ENCODE data around the gene RCOR2.
A peak's percentile ranks its signal among the peaks of the same experiment; 100 is the strongest.

Gene RCOR2

GRCh38 chr11:63884196-63884932 is 32.6 kb downstream of the RCOR2 start:
- Mint-ChIP-seq H3K36me3 (ENCODE audit: low read depth) (peaks cover 22% of the 10 kb centered on the region), H3K27ac (peak overlapping the region; percentile 71), H3K4me1 (ENCODE audit: low read depth) (peaks cover 78% of the 10 kb centered on the region), H3K9me3 (no peaks in the 10 kb centered on the region), H3K4me3 (no peak overlapping the region), H3K27me3 (no peaks in the 10 kb centered on the region)
- DNase-seq, result no peak

DNA sequence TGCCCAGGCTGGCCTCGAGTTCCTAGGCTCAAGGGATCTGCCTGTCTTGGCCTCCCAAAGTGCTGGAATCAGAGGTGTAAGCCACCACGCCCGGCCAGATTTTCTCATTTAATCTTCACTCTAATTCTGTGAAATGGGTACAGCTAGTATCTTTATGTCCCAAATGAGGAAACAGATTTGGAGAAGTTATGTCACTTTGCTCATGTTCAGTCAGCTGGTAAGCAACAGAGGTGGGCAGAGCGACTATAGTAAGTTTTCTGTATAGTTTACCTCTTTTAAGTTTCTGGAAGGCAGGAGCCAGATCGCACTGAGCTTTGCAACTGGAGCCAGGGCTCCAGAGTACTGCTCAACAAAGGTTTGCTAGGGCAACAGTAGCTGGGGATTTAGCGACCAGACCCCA is 33.2 kb downstream of the RCOR2 start:
- Mint-ChIP-seq H3K27ac (peak overlapping the region; percentile 71), H3K27me3 (no peaks in the 10 kb centered on the region), H3K4me1 (ENCODE audit: low read depth) (peaks cover 77% of the 10 kb centered on the region), H3K9me3 (no peaks in the 10 kb centered on the region), H3K4me3 (no peak overlapping the region), H3K36me3 (ENCODE audit: low read depth) (peaks cover 27% of the 10 kb centered on the region)
- no peak for DNase-seq

DNA sequence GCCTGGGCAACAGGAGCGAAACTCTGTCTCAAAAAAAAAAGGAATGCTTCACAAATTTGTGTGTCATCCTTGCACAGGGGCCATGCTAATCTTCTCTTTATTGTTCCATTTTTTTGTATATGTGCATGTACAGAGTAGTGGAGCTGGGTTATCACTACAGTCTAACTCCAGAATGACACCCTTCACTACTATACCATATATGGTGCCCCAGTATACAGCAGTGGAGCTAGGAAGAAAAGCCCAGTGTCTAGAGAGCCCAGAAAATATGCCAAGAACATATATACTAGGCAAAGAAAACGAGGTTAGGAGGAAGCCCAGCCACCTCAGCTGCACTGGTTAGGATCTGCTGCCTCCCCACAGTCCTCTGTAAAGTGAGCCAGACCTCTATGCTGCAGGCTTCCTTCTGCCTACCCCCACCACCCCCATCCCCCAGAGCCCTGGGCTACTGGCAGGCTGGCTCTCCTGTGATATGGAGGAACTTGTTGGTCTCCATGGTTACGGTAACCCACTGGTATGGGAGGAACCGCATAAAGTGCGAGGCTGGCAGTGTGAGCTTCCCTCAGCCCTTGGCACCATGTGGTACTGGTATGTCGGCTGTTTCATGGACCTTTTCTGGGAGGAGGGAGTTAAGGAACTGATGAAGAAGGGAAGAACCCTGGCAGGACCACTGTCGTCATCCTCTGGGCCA is 34.3 kb downstream of the RCOR2 start:
- H3K4me3 Mint-ChIP-seq, result no peak overlapping the region
- peaks cover 34% of the 10 kb centered on the region for H3K36me3 Mint-ChIP-seq (ENCODE audit: low read depth)
- peak overlapping the region; percentile 71 for H3K27ac Mint-ChIP-seq
- H3K27me3 Mint-ChIP-seq, result no peaks in the 10 kb centered on the region
- no peaks in the 10 kb centered on the region for H3K9me3 Mint-ChIP-seq
- DNase-seq, result no peak
- peaks cover 76% of the 10 kb centered on the region for H3K4me1 Mint-ChIP-seq (ENCODE audit: low read depth)

DNA sequence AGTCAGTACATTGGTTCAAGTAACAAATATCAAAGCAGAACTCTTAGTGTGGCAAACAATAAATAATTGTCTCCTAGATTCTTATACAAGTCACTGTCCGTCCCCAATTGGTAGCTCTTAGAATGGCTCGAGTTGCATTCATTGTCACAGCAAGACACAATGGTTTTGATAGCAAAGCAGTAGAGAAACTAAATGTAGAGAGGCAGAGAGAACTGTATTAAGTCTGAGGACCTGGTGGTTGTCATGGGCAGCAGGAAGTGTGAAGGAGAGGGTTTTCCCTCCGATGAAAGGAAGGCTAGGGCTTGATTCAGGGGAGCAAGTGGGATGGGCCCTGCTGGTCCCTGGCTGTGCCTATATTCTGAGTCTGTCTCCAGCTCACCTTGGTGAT is 36.6 kb downstream of the RCOR2 start:
- Mint-ChIP-seq H3K27ac (peak overlapping the region; percentile 32), H3K4me1 (ENCODE audit: low read depth) (peaks cover 79% of the 10 kb centered on the region), H3K36me3 (ENCODE audit: low read depth) (peaks cover 45% of the 10 kb centered on the region), H3K9me3 (no peaks in the 10 kb centered on the region), H3K4me3 (no peak overlapping the region), H3K27me3 (no peaks in the 10 kb centered on the region)
- no peak for DNase-seq

DNA sequence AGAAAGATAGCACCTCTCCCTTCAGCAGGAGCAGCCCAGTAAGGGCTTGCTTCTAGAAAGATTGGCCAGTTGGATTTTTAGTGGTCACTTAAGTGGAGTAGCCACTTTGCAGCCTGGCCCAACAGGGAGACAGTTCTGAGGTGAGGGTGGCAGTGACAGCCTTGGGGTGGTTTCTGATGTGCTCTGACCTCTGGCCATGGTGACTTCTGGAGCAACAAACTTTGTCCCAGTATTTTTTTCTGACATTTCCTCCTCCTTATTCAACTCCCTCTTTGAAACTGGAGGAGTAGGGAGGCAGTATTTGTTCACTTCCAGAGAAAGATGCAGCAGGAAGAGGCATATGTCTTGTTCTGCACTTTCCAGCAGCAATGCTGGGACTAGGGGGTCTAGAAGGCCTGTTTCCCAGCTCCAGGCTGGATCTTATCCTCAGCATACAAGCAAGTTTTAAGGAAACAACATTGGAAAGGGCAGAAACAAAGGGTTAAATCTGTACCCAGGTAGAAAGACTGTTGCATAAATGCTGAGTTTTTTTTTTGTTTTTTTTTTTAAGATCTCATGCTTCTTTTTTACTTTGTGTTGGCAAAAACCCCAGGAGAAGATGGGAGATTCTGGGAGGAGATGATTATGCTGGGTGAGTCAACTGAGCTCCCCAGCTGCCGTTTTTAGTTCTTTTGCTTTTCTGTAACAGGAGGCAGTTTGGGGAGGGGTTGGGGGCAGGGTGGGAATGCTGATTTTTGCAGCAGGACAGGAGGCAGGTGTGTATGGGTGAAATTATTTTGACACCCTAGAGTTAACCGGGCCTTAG is 37.2 kb downstream of the RCOR2 start:
- Mint-ChIP-seq H3K9me3 (no peaks in the 10 kb centered on the region), H3K4me3 (no peak overlapping the region), H3K4me1 (ENCODE audit: low read depth) (peaks cover 82% of the 10 kb centered on the region), H3K36me3 (ENCODE audit: low read depth) (peaks cover 46% of the 10 kb centered on the region), H3K27ac (peak overlapping the region; percentile 50), H3K27me3 (no peaks in the 10 kb centered on the region)
- no peak for DNase-seq

DNA sequence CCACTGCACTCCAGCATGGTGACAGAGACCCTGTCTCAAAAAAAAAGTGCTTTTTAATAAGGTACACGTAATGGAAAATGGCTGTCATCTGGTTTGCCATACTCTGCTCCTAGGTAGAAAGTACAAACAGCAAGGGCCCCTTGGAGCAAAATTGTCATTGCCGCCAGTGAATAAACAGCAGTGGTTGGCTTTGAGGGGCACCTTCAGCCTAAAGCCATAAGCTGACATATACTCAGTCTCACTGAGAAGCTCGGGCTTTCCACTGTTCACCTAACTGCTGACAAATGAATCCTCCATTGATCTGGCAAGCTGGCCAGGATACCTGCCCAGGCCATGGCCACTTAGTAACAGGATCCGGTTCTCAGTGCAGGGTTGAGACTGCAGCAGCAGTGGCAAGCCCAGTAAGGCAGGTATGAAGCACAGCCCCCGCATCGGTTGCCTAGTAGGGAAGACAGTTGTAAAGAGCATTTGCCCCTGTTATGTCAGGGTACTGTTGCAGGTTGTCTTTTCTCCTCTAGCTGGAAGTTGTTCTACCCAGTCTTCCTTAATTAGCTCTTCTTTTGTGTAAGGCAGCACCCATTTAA is 39.2 kb downstream of the RCOR2 start:
- no peak overlapping the region for H3K4me3 Mint-ChIP-seq
- peaks cover 51% of the 10 kb centered on the region for H3K36me3 Mint-ChIP-seq (ENCODE audit: low read depth)
- H3K9me3 Mint-ChIP-seq, result no peaks in the 10 kb centered on the region
- H3K4me1 Mint-ChIP-seq (ENCODE audit: low read depth), result peaks cover 81% of the 10 kb centered on the region
- H3K27ac Mint-ChIP-seq, result peak overlapping the region; percentile 18
- DNase-seq, result no peak
- no peaks in the 10 kb centered on the region for H3K27me3 Mint-ChIP-seq

GRCh38 chr11:63876616-63877015 is 40.3 kb downstream of the RCOR2 start:
- Mint-ChIP-seq H3K9me3 (no peaks in the 10 kb centered on the region), H3K4me1 (ENCODE audit: low read depth) (peaks cover 84% of the 10 kb centered on the region), H3K36me3 (ENCODE audit: low read depth) (peaks cover 47% of the 10 kb centered on the region), H3K4me3 (no peak overlapping the region), H3K27me3 (no peaks in the 10 kb centered on the region), H3K27ac (no peak overlapping the region)
- DNase-seq, result no peak

- Mint-ChIP-seq H3K9me3 (no peaks in the 10 kb centered on the region), H3K36me3 (ENCODE audit: low read depth) (peaks cover 47% of the 10 kb centered on the region), H3K27me3 (no peaks in the 10 kb centered on the region), H3K27ac (no peak overlapping the region), H3K4me1 (ENCODE audit: low read depth) (peaks cover 81% of the 10 kb centered on the region), H3K4me3 (no peak overlapping the region)
- no peak for DNase-seq
Observed at GRCh38 chr11:63875506-63876065, 41.4 kb downstream of the RCOR2 start.

GRCh38 chr11:63874511-63874910 is 42.5 kb downstream of the RCOR2 start:
- H3K36me3 Mint-ChIP-seq (ENCODE audit: low read depth), result peaks cover 54% of the 10 kb centered on the region
- H3K4me1 Mint-ChIP-seq (ENCODE audit: low read depth), result peaks cover 81% of the 10 kb centered on the region
- H3K4me3 Mint-ChIP-seq, result no peak overlapping the region
- DNase-seq, result no peak
- no peaks in the 10 kb centered on the region for H3K9me3 Mint-ChIP-seq
- peak overlapping the region; percentile 29 for H3K27ac Mint-ChIP-seq
- H3K27me3 Mint-ChIP-seq, result no peaks in the 10 kb centered on the region

DNA sequence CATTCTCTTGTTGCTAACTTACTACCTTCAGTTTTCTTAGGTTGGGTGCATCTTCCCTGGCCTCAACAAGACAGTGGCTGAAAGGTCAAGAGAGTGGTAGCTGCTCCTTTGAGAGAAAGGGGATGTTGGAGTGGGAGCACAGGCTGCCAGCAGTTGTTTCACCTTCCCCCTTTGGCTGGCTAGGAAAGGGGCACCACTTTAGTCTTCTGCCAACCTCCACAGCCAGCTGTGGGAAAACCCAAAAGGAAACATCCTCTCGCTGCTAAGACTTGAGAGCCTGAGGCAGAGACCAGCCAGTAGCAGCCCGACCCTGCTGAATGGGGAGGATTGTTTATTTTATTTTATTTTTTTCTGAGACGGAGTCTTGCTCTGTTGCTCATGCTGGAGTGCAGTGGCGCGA is 43.7 kb downstream of the RCOR2 start:
- no peak overlapping the region for H3K4me3 Mint-ChIP-seq
- H3K9me3 Mint-ChIP-seq, result no peaks in the 10 kb centered on the region
- H3K4me1 Mint-ChIP-seq (ENCODE audit: low read depth), result peaks cover 82% of the 10 kb centered on the region
- peaks cover 53% of the 10 kb centered on the region for H3K36me3 Mint-ChIP-seq (ENCODE audit: low read depth)
- H3K27me3 Mint-ChIP-seq, result no peaks in the 10 kb centered on the region
- DNase-seq, result no peak
- no peak overlapping the region for H3K27ac Mint-ChIP-seq

DNA sequence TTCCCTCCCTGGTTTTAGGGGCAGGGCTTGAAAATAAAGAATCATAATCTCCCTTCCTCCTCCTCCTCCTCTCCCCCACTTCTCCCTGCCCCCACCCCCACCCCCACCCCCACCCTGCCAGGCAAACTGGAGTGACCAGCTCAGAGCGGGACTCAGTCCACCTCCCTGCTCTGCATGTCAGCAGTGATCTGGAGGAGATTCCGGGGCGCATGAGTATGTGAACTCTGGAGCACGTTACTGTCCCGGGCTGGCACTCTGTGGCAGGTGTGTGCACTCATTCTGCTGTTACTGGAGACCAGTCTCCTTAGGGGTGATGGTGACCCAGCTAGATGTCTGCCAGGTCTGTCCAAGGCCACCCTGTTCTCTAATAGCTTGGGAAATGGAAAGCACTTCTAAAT is 44.2 kb downstream of the RCOR2 start:
- Mint-ChIP-seq H3K9me3 (no peaks in the 10 kb centered on the region), H3K27ac (no peak overlapping the region), H3K4me1 (ENCODE audit: low read depth) (peaks cover 81% of the 10 kb centered on the region), H3K36me3 (ENCODE audit: low read depth) (peaks cover 51% of the 10 kb centered on the region), H3K27me3 (no peaks in the 10 kb centered on the region), H3K4me3 (no peak overlapping the region)
- no peak for DNase-seq

DNA sequence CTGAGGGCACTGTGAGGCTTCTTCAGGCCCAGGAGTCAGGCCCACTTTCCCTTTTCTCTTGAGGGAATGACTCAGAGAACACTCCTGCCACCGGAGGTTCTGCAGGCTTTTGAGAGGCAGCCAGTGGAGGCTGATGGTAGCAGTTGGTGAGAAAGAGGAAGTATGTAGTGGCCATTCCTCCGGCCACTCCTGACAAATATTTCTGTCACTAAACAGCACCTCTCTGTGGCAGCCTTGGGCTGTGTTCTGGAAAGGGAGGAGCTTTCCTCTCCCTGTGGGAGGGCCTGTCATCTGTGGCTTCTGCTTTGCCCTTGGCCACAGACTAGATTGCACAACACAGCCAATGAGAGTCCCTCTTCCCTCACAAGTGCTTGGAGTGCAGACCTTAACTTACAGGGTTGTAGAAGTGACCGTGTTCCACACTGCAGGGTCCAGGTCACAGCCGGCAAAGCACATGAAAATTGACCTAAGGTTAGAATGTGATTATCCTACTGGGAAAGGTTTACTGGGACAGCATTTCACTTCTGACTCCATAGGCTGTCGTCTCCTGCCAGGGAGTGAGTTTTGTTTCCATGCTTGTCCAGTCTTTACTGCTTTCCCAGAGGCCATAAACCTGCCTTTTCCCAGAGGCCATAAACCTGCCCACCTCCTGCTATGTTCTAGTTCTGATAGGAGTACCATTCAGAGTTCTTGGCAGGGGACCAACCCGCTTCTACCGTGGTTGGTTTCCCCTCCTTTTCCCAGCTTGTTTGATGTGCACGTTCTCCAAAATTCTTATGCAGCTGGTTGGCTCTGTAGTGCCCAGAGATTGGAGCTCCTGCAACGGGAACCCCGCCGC is 44.8 kb downstream of the RCOR2 start:
- peak; percentile 46 for DNase-seq
- H3K4me1 Mint-ChIP-seq (ENCODE audit: low read depth), result peaks cover 83% of the 10 kb centered on the region

DNA sequence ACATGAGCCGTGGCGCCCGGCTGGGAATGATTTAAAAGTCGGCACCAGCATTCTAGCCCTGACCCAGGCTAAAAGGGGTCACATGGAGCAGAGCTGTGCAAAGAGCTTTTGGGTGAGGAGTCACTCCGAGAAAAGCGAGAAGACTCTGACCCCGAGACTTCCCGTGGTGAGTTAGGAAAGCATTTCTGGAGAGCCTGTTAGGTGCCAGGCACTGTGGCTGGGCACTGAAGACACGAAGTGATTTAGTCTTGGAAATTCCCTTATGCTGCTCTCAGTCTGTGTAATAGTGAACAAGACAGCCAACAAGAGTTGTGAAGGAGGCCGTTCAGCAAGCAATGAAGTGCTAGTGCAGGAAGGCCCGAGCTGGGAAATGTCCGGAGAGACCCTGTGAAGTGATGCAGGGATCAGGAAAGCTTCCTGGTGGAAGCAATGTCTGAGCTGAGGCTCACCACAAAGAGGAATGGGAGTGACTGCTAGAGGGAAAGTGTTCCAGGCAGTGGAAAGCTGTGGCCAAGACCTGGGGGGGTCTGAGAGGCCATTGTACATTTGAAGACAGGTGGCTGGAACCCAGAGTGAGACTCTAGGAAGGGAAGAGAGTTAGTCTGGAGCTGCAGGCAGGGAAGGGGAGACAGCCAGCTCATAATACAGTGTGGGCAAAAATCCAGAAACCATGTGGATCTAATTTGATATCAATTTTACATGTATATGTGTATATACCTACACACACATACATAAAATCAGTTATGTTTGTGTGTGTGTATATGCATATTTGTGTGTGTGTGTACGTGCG is 46.4 kb downstream of the RCOR2 start:
- H3K4me3 Mint-ChIP-seq, result peak overlapping the region; percentile 41
- peaks cover 90% of the 10 kb centered on the region for H3K4me1 Mint-ChIP-seq (ENCODE audit: low read depth)
- H3K9me3 Mint-ChIP-seq, result no peaks in the 10 kb centered on the region
- no peaks in the 10 kb centered on the region for H3K27me3 Mint-ChIP-seq
- H3K36me3 Mint-ChIP-seq (ENCODE audit: low read depth), result peaks cover 54% of the 10 kb centered on the region
- H3K27ac Mint-ChIP-seq, result peak overlapping the region; percentile 88
- no peak for DNase-seq

More for the DNA sequence above, 44.8 kb downstream of the RCOR2 start:
- no peaks in the 10 kb centered on the region for H3K27me3 Mint-ChIP-seq
- H3K4me3 Mint-ChIP-seq, result no peak overlapping the region
- H3K27ac Mint-ChIP-seq, result peak overlapping the region; percentile 8
- H3K36me3 Mint-ChIP-seq (ENCODE audit: low read depth), result peaks cover 55% of the 10 kb centered on the region
- H3K9me3 Mint-ChIP-seq, result no peaks in the 10 kb centered on the region
